ENCODE measurements around the gene ITFG1. TPM values are rescaled to one million over a fixed set of nuclear protein-coding genes. Genes with fewer than 3 reads are reported as not detected.
"Not testable (repeated sequence)": the region's sequence is repeated elsewhere in the genome, so short reads cannot be mapped to it uniquely, and the experiment has no call there.

Gene ITFG1
- total RNA-seq, 1 donor = 79.0 TPM

DNA sequence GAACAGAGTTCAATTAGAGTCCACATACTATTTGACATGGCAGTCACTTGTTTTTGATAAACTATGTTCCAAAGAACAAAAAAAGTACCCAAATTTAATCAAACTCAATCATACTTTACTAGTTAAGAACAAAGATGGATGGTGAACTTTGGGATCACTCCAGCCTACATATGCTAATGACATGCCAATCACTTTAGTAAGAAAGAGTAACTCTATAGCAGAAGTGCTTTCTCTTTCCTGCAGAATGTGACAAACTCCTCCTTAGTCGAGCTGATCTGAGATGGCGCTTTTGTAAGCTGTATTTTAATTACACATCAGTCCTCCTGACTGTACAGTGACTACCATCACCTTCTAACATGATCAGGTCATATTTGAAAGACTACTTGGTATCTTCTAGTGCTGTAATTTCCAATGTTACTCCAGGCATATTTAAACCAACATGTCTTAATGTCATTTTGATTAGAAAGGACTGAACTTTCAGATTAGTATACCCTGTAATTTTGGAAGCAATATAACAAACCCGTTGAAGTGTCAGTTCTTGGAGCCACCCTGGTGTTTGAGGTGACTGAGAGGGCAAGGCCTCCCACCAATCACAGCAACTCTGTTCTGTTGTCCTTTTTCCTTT lies 321.2 kb downstream of the ITFG1 start:
- H3K4me3 ChIP-seq (ENCODE audit: low read depth, low read length) = no peak overlapping the region
- DNase-seq (ENCODE audit: low read depth) = no peak
- TF ChIP-seq, protein P1, sequence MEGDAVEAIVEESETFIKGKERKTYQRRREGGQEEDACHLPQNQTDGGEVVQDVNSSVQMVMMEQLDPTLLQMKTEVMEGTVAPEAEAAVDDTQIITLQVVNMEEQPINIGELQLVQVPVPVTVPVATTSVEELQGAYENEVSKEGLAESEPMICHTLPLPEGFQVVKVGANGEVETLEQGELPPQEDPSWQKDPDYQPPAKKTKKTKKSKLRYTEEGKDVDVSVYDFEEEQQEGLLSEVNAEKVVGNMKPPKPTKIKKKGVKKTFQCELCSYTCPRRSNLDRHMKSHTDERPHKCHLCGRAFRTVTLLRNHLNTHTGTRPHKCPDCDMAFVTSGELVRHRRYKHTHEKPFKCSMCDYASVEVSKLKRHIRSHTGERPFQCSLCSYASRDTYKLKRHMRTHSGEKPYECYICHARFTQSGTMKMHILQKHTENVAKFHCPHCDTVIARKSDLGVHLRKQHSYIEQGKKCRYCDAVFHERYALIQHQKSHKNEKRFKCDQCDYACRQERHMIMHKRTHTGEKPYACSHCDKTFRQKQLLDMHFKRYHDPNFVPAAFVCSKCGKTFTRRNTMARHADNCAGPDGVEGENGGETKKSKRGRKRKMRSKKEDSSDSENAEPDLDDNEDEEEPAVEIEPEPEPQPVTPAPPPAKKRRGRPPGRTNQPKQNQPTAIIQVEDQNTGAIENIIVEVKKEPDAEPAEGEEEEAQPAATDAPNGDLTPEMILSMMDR (IDR thresholded peaks at IDR 0.05; ENCODE audit: insufficient read depth, low read depth, low read length) = no peak

DNA sequence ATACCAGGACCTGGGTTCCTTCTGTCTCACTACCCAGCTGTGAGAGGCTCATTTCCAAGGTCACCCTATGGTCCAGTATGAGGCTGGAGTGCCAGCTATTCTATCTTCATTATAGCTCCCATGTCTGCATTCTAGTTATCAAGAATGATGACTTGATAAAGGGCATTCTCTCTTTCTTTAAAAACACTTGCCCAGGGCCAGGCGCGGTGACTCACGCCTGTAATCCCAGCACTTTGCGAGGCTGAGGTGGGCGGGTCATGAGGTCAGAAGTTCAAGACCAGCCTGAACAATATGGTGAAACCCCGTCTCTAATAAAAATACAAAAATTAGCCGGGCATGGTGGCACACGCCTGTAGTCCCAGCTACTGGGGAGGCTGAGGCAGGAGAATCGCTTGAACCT lies 322.9 kb downstream of the ITFG1 start:
- H3K4me3 ChIP-seq (ENCODE audit: low read depth, low read length) = not testable (repeated sequence)
- DNase-seq (ENCODE audit: low read depth) = peak; percentile 24

DNA sequence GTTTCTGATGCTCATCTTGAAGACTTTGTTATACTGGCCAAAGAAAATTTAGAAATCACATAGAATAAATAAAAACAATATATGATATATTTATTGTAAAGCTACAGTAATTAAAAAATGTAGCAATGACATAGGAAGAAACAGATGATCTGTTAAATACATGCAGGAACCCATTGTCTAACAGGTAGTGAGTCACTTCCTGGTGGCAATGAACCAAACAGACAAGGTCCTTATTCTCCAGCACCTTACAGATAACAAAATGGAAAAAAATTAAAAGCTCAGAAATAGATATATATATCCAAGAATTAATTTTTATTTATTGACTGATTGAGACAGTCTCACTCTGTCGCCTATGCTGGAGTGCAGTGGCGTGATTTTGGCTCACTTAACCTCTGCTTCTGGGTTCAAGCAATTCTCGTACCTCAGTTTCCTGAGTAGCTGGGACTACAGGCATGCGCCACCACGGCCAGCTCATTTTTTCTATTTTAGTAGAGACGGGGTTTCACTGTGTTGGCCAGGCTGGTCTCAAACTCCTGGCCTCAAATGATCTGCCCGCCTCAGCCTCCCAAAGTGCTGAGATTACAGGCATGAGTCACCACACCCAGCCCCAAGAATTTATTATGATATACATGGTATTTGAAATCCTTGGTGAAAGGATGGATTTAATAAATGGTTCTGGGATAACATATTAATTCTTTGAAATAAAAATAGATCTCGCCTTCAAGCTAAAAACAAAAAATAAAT lies 324.6 kb downstream of the ITFG1 start:
- TF ChIP-seq, protein P1 (IDR thresholded peaks at IDR 0.05; ENCODE audit: insufficient read depth, low read depth, low read length) = no peak
- DNase-seq (ENCODE audit: low read depth) = peak; percentile 21
- no peak overlapping the region for H3K4me3 ChIP-seq (ENCODE audit: low read depth, low read length)

DNA sequence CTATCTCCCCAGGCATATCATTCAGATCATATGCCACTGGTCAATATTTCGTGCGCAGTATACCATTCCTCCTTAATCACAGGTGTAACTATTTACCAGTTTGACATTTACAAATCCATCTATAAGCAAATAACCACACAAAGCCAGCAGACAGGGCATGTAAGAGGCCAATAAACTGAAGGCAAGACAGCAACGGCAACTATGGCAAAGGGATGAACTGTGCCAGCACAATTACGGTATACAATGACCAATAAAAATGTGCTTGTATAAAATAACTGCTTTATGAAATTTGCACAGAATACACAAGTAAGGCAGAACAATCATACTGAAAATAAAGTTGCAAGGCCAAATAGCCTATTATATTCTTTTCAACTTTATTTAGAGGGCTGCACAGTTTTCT lies 326.3 kb downstream of the ITFG1 start:
- no peak overlapping the region for H3K4me3 ChIP-seq (ENCODE audit: low read depth, low read length)
- no peak for DNase-seq (ENCODE audit: low read depth)
- TF ChIP-seq, protein P1 (IDR thresholded peaks at IDR 0.05; ENCODE audit: insufficient read depth, low read depth, low read length) = no peak

DNA sequence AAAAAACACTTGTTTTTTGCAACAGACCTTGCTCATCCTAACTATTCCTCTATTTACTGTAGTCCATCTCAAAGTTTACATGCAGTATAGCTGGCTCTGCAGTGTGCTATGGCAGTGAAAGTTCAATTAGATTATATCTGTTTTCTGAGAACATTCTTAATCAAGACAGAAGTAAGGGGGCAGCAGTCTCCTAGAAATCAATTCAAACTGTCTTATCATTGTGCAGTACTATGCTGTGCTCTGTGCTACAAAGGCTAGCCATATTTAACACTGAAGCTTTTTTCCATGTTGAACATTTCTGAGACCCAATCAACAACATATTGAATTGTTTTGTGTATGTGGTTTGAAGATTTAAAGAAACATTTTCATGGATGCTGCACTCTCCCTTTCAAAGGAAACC lies 328.6 kb downstream of the ITFG1 start:
- DNase-seq (ENCODE audit: low read depth) = no peak
- TF ChIP-seq, protein P1 (IDR thresholded peaks at IDR 0.05; ENCODE audit: insufficient read depth, low read depth, low read length) = peak; percentile 14
- H3K4me3 ChIP-seq (ENCODE audit: low read depth, low read length) = no peak overlapping the region

GRCh38 chr16:47129755-47130435 lies 331.0 kb downstream of the ITFG1 start:
- TF ChIP-seq, protein P1 (IDR thresholded peaks at IDR 0.05; ENCODE audit: insufficient read depth, low read depth, low read length) = no peak
- H3K4me3 ChIP-seq (ENCODE audit: low read depth, low read length) = no peak overlapping the region
- no peak for DNase-seq (ENCODE audit: low read depth)

DNA sequence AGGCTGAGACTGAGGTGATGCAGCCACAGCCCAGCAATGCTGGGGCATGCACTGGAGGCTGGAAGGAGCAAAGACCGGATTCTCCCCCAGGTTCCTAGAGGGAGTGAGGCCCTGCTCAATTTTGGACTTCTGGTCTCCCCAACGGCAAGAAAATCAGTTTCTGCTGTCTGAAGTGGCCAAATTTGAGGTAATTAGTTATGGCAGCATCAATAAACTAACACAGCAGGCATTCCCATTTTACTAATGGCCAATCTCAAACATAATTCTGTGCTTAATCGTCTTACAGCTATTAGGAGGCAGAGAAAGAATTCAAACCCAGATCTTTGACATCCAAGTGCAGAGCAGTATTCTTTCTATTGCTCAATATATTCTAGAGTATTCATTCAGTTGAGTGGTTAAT lies 333.3 kb downstream of the ITFG1 start:
- DNase-seq (ENCODE audit: low read depth) = no peak
- no peak overlapping the region for H3K4me3 ChIP-seq (ENCODE audit: low read depth, low read length)
- TF ChIP-seq, protein P1 (IDR thresholded peaks at IDR 0.05; ENCODE audit: insufficient read depth, low read depth, low read length) = no peak
